ENCODE measurements around the gene PLD1. TPM values are rescaled to one million over a fixed set of nuclear protein-coding genes. Genes with fewer than 3 reads are reported as not detected.

Gene PLD1
- total RNA-seq, 1 donor from 2014 or later = 734 TPM

DNA sequence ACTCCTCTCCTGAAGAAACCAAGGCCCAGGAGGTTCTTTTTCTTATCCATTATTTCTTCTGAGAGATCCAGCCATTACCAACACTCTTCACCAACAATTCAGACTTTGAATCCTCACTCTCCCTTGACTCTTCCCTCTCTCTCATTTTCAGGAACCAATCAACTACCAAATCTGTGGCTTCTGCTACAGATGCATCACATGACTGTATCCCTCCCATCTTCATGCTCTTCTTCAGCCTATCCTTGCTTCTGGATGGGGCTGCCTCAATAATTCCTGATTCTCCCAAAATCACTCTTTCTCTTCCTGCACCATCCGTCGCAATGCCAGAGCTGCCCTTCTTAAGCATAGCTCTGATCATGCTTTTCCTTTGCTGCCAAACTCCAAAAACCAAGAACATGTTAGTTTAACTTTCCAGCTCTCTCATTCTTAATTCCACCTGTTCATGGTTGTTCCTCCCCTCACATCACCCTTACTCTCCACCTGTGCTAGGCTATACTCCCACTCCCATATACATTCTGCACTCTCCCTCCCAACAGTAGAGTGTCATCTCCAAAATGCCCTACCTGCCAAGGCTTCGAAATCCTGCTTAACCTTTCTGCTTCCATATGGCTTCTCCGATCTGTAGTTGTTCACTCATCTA lies 13.5 kb downstream of the PLD1 start:
- no peak for DNase-seq (ENCODE audit: low spot score)

DNA sequence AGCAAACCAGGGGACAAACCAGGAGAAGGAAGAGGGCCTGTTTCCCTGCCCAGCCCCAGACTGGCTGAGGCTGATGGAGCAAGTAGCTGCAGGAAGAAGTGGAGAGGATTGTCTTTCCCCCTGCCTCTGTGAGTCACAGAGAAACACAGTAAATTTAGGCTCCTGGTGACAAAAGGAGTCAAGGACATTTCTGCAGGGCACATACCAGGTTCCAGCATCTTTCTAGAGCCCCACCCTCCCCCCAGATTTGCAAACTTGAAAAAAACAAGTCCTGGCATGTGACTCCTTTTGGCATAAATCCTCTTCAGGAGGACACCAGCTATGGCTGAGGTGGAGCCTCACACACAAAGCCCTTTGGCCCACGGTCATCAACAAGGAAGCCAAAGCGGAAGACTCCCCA lies 17.8 kb downstream of the PLD1 start:
- DNase-seq (ENCODE audit: low spot score) = no peak

DNA sequence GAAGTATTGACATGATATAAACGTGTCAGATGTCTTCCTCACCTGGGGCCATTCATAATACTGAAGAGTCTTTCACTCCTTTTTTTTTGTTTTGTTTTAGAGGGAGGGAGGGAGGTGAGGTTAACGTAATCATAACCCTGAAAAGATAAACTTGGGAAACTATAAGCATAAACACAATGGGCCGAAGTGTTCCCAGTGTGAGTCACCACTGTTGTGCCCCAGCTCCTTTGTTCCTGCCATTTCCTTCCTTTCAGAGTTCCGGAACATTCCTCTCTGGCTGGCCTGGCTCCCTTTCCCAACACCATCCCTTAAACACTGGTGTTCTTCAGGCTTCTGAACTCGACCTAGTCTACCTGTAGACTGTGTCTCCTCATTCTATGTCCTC lies 18.6 kb downstream of the PLD1 start:
- peak; percentile 61 for DNase-seq (ENCODE audit: low spot score)

DNA sequence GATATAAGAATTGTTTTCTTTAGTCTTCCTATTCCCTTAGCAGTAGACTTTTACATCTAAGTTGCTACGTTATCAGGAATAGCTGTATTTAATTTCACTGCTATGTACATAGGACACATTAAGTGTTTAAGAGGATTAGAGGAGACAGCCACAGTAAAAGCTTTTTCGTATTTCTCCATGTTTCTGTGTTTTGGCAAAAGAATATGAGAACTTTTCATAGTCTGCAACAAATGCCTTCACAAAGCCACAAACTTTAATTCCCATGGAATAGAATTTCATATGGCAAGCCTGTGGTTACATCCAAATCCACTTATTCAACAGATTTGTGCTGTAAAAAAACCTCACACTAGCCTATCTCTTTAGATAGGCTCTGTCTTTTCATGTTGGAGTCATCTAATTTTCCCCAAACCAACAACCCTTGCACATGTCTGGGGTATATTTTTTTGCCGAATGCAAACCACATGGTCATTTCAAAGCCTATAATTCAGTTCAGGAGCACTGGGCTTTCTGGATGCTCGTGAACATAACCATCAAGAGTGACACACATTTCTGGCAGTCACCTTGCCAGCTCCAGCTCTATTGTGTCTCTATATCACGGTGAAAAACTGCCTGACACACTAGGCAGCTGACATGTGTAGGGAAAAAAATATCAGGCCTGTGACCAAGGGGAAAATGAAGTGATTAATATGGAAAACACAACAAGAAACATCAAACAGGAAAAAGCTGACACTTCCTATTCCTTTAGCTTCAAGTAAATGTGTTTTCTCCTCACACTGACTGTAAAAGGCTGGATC lies 19.2 kb downstream of the PLD1 start:
- DNase-seq (ENCODE audit: low spot score) = no peak

DNA sequence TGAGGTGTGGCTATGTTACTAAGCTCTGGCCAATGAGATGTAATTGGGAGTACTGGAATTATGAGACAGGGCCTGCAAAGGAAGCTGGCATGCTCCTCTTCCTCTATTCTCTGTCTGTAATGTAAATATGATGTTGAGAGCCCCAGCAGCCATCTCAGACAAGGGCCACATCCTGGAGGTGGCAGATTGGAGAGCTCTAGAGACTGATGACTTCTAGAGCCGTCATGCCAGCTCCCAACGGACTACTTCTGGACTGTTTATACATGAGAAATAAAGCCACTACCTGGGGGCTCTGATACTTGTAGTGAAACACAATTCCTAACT lies 19.7 kb downstream of the PLD1 start:
- DNase-seq (ENCODE audit: low spot score) = no peak

DNA sequence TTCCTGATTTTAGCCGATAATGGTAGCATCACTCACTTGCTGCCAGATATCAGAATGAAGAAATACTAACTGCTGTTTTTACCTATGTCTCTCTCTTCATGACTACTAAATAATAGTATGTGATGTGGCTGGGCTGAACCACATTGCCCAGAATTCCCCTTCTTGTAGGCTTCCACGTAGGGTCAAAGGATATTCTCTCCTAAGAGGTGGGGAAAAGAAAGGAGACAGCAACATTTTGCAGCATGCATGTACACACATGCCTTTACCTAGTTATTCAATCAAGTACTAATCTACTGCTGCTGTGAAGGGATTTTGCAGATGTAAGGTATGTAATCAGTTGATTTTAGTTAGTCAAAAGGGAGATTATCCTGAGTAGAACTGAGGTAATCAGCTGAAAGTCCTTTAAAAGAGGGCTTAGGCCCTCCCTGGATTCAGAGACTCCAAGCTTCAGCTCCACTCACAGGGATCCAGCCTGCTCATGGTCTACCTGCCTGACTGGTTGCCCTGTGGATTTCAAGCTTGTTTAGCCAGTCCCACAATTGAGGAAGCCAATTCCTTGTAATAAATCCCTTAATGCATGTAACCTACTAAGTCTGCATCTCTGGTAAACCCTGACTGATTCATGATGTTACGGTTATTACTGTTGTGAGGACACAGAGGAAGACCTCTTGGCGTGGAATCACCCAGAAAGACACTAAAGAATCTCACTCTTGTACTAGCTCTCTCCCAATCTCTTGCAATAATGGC lies 20.4 kb downstream of the PLD1 start:
- no peak for DNase-seq (ENCODE audit: low spot score)

DNA sequence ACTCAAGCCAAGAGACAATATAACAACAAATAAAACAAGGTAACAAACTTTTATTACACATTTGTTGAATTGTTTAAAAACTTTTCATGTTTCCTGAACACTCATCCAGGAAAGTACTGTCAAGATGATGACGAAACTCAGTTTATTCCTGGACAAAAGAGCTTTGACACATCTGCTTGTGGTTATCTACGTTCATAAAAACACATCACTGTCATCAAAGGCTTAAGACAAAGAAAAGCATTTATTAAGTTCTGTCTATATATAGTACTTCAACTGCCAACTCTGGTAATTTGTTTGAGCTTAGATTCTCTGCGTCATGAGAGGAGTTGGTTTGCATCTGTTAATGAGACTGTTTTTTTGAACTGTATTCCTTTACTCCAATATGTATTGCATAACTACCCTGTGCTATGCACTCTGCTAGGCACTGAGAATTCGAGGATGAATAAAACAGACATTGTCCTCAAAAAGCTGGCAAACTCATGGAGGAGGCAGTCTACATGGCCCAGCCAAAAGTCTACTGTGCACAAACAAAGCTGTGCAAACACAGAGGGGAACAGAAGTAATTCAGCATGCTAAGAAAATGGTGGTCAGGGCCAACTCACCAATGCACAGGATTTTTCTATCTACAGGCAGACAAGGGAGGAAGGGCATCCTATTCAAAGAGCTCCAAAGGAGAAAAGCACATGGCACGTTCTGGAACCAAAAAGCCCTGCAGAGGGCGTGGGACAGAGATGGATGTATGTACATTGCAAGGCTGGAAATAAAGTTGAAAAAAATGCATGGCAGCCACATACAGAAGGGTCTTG lies 21.5 kb downstream of the PLD1 start:
- DNase-seq (ENCODE audit: low spot score) = no peak

DNA sequence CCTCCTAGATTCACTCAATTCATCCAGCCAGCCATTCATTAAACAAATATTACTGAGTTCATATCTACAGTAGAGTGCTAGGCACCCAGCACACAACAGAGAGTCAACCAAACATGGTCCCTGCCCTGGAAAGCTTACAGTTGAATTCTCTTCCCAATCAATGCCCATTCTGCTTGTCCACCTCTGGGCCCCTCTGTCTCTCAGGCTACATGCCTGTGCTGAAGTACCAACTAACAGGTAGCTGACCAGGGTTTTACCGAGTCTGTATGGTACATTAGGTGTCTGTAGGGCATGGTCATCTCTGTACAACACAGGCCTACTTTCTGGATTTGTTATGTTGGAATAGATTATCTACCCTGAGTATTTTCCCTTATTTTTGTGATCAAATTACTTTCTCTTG lies 23.3 kb downstream of the PLD1 start:
- DNase-seq (ENCODE audit: low spot score) = no peak

DNA sequence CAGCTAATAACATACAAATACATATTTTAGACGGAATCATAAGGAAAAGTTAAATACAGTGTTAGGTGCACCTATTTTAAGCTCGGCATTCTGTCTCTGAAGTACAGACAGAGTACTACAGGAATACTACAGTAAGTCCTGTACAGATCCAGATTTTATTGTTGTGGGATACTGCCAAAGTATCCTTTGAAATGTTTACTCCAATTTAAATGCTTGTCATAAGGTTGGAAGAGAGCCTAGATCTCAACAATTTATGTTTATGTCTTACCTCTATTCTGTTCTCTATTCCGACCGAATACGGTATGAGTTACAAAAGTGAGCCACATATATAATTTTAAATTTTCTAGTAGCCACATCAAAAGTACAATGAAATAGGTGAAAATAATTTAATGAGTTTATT lies 25.3 kb downstream of the PLD1 start:
- no peak for DNase-seq (ENCODE audit: low spot score)

DNA sequence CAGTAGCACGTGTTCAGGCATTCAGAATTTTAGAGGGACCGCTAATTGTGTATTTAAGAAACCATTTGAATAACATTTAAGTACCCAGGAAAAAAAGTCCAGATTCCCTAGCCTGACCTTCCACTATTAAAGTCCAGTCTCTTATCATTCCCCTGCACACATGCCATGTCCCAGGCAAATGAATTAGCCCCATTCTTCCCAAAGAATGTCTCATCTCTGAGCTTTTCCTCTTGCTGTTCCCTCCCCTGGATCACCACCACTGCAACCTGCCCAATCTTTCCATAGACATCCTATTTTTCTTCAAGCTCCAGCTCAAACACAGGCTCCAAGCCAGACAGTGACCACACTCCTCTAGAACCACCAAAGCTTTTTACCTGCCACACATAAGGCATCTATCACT lies 25.9 kb downstream of the PLD1 start:
- no peak for DNase-seq (ENCODE audit: low spot score)

DNA sequence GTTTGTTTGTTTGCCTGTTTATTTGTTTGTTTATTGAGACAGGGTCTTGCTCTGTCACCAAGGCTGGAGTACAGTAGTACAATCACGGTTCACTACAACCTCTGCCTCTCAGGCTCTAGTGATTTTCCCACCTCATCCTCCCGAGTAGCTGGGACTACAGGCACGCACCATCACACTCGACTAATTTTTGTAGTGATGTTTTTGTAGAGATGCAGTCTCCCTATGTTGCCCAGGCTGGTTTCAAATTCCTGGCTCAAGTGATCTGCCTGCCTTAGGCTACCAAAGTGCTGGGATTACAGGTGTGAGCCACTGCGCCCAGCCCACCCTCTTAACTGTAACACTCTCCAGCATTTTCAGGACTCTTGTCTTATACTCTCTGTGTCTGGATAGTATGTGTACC lies 26.7 kb downstream of the PLD1 start:
- DNase-seq (ENCODE audit: low spot score) = no peak

DNA sequence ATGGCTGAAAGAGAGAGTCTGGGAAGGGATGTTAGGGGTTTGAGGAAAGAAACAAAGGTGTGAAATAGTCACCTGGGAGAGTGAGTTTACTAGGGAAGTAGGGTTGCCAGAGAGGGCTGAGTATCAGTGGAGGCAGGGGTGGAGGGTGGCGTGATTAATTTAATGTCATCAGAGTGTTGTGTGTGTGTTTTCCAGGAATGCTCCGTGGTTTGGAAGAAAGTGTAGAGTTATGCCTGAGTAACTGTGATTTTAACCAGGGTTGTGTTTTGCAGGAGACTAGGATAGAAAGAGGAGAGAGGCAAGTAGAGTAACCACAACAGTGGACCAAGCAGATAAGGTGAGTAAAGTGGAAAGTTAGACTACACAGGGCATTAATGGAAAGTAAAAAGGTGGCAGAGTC lies 27.2 kb downstream of the PLD1 start:
- no peak for DNase-seq (ENCODE audit: low spot score)

DNA sequence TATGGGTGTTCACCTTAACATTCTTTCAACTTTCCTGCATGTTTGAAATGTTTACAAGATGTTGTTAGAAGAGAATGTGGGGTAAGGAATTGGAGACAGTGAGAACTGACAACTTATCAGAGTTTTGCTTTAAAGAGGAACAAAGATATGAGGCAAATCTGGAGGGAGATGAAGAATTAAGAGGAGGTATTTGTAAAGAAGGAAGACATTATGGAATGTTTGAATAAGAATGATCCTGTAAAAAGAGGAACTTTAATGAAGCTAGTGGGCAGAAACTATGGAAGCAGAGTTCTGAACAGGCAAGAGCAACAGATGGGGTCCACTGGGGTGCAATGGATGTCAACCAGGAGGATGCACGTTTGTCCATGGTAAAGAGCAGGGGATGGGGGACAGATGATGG lies 27.7 kb downstream of the PLD1 start:
- DNase-seq (ENCODE audit: low spot score) = no peak

DNA sequence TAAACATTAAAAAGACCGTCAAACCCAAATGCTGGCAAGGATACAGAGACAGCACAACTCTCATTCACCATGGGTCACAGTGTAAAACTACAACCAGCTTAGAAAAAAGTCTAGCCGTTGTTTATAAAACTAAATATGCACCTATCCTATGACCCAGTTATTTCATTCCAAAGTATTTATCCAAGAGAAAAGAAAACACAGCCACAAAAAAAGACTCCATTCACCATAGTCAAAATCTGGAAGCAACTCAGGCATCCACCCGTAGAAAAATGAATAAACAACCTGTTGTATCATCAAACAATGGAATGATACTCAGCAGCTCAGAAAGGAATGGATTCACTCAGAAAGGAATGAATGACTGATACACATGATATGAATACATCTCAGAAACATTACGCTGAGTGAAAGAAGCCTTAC lies 28.6 kb downstream of the PLD1 start:
- no peak for DNase-seq (ENCODE audit: low spot score)

DNA sequence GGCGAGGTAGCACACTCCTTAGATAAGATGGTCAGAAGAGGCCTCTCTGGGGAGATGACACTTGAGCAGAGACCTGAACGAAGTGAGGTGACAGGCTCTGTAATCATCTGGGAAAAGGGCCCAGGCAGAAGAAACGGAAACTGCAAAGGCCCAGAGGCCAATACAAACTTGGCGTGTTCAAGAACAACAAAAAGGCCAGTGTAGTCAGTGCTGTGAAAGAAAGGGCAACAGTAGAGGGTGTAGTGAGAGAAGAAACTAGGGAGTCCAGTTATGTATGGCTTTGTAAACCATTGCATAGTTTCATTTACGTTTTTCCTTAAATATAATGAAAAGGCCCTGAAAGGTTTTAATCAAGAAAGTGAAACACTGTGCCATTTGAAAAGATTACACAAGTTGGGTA lies 31.8 kb downstream of the PLD1 start:
- no peak for DNase-seq (ENCODE audit: low spot score)

DNA sequence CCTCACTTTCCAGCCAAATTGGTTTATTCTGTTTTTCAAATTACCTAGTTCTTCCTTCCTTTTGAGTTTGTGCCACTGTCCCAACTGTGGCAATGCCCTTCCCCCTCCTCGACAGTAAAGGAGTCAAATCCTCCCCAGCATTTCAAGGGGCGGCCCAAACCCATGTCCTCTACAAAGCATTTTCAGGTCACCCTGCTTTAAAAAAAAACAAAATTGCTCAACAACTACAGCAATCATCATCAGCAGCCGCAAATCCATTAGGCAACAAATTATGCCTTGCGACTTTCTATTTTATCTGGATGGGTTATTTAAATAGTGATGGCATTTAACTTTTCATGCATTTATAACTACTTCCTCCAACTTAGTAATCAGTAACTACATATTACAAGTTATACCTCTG lies 32.7 kb downstream of the PLD1 start:
- no peak for DNase-seq (ENCODE audit: low spot score)

DNA sequence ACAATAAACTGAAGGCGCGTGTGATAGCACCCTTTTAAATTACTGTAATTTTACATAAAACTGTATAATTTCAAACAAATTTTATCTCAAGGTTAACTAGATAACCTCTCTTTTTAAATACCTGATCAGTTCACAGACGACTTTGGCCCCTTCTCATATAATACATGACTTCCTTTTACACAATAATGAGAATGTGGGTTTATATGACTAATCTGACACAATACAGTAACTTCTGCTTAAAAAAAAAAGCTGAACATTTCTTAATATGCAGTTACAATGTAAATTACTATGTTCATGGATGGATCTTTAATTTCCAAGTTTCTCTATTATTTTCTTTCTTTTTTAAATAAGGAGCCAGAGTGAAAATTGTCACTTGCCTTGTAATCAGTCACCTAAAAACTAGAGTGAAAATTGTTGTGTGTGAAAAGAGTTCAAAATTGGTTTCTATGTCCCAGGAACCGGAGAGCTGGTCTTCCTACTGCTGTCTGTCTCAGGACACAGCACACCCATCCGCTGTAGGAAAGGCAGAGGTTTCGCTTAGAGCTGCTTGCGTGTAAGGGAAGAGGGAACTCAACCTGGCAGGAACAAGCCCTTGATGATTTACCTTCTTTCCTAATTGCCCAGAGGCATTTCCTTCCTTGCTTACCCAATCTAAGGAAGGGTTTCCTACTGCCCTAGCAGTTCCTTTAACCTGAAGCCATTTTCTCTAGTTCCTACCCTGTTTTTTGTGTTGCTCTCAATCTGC lies 33.3 kb downstream of the PLD1 start:
- DNase-seq (ENCODE audit: low spot score) = no peak

DNA sequence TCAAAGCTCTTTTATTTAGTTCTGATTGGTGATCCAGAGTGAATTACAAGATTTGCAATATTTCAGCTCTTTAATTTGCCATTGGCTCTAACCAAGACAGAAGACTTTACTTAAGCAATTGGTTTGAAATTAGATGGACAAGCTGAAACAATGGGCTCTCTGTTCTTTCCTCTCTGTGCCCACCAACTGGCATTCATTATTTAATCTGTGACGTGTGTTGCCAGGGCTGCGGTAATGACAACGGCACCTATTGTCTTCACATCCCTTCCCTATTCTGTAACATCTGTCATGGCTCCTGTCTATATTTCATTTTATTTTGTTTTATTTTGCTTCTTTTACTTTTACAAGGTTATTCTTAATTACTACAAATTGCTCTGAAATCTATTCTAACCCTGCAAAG lies 33.9 kb downstream of the PLD1 start:
- no peak for DNase-seq (ENCODE audit: low spot score)

DNA sequence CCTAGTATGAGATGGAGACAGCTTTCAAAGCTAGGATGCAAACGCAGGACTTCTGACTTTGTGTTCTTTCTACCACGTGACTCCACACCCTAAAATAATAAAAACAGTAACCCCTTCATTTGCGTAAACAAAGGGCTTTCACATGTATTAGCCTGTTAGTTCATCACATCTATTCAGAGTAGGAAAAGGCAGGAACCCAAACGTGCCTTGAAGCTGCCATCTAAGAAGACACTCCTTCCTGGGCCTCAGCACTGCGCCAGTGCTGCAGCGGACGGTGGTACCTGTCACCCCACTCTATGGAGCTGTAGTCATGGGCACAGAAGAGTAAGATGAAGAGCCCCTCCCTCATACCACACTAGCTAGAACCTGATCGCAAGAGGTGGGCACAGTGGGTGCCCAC lies 34.3 kb downstream of the PLD1 start:
- DNase-seq (ENCODE audit: low spot score) = no peak

DNA sequence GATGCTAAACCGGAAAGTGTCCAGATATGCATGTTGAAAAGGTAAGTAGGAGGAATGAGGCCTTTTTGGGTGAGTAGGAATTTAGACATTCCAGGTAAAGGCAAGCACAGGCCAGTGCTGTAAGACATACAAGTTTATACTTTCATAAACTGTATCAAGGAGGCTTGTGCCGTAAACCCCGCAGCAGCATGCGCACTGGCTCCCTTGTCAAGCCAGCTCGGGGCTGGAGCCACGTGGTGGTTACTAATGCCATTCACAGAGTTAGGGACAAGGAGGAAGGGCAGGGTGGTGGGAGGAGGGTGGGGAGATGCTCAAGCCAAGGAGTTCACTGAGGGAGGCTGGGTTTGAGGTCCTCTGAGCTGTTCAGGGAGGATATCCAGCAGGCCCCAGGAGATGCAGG lies 35.8 kb downstream of the PLD1 start:
- no peak for DNase-seq (ENCODE audit: low spot score)

DNA sequence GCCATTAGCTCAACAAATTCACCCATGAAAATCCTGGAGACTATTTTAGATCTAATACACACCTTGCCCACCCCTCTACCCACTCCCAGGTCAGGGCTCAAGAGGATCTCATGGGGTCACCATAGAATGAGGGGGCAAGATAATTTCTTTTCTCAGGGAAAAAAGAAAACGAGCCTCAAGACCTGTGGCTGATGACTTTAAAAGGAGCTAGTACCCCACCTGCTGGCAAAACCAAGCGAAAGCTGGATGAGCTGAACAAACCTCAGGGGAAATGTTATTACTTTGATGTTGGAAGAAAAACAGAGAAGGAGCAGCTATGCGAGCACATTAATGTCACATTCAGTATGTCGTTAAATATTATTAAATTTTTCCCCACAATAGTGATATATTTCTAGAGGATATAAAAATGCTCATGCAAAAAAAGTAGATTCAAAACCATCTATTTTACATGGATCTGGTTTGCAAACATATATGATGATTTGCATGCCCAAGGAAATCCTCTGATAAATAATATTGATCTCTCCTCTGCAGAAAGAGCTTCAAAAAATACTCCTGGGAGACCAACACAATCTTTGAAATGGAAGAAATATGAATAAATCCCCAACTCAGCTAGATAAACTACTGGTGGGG lies 37.7 kb downstream of the PLD1 start:
- peak; percentile 72 for DNase-seq (ENCODE audit: low spot score)
